NCI-H146 treated with DMSO at 0.1 percent for 48 hours (cell line): ENCODE measurements around the gene RBM6.
"Not testable (repeated sequence)": the region's sequence is repeated elsewhere in the genome, so short reads cannot be mapped to it uniquely, and the experiment has no call there.

Source experiments
- DNase-seq: peaks from one replicate; lab custom pipeline; 2025; ENCODE audit not compliant: unreplicated experiment; lab: John Stamatoyannopoulos, UW

The RBM6 gene

DNA sequence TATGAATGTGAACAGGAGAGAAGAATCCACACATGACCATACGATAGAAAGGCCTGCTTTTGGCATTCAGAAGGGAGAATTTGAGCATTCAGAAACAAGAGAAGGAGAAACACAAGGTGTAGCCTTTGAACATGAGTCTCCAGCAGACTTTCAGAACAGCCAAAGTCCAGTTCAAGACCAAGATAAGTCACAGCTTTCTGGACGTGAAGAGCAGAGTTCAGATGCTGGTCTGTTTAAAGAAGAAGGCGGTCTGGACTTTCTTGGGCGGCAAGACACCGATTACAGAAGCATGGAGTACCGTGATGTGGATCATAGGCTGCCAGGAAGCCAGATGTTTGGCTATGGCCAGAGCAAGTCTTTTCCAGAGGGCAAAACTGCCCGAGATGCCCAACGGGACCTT is 28.4 kb downstream of the RBM6 start:
- DNase-seq: no peak

GRCh38 chr3:49972656-49973055 is 32.7 kb downstream of the RBM6 start:
- DNase-seq: no peak

DNA sequence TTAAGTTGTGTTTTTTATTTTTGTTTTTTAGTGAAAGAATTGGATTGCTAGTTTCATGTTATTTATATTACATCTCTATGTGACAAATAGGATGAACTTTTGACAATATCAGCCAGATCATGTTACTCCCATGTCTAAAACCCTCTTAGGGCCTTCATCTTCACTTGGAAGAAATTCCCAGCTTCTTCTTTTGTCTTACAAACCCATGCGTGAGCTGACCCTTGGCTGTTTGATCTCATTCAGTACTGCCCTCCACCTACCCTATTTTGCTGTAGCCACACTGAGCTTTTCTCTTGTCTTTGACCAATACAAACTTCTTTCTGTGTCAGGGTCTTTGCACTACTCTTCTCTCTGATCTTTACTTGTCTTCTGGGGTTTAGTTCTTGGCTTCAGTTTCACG is 37.0 kb downstream of the RBM6 start:
- DNase-seq: no peak

- no peak for DNase-seq
Observed at GRCh38 chr3:49984394-49984793, 44.4 kb downstream of the RBM6 start.

DNA sequence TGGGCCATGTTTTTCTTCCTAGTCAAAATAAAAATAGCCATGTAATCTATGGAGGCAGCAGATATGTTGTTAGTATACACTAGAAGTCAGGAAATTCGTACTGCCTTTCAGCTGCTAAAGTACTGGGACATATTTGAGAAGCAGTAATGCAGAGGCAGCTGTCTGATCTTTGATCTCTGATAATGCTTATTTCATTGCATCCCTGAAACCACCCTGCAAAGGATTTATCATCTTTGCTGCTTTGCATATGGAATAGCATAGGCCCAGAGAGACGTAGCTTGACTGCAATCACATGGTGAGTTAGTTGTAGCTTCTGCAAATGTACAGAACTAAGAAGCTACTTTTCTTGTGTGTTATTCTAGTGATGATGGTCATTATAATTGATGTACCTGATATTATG is 52.4 kb downstream of the RBM6 start:
- no peak for DNase-seq

- no peak for DNase-seq
Observed at GRCh38 chr3:49994476-49994875, 54.5 kb downstream of the RBM6 start.

DNA sequence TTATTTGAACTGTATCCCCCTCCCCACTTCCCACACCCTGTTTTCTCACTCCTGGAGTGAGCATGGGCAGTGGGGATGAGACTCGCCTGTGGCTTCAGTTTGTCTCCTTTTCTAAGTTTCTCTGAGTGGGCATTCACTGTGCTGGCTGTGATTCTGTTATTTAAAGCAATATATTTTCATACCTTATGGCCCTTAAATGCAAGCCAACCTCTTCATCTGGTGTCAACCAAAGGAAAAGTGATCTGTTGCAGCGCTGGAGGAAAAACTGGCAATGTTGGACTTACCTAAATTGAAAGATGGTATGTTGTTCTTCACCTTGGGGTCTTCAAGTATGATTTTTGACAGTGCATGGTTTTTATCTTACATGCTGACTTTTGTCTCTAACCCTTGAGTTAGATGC is 56.1 kb downstream of the RBM6 start:
- no peak for DNase-seq

DNA sequence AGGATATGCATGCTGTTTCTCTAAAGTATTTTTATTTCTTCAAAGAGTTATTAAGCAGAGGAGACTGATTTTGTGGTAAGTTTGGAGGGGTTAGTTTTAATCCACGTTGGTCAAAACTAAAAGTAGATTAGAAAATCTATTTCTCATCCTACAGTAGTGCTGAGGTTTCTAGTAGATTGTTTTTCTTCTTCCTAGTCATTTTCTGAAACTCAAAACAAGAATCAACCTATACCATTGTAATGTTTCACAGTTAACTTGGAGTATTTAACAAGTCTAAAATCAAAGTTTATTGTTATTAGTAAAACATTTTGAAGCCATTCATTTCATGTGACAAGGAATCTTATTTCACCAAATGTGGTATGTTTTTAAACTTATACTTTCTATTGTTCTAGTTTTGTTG is 57.9 kb downstream of the RBM6 start:
- no peak for DNase-seq

DNA sequence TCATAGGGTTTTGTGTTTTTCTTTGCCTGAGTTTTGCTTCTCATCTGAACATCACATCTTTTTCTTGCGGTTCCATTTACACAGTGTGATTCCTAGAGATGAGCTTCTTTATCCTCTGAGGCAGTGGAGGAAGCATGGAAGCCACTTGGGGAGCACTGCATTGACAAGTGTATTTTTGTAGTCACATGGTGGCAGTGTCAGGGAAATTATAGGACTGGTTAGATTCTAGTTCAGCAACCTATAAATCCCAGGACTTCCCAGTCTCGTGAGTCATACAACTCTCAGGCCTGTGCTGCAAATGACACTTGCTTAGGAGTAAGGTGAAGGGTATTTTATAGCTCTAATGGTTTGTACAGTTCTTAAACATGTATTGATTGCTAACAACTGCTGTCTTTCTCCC is 58.4 kb downstream of the RBM6 start:
- no peak for DNase-seq

DNA sequence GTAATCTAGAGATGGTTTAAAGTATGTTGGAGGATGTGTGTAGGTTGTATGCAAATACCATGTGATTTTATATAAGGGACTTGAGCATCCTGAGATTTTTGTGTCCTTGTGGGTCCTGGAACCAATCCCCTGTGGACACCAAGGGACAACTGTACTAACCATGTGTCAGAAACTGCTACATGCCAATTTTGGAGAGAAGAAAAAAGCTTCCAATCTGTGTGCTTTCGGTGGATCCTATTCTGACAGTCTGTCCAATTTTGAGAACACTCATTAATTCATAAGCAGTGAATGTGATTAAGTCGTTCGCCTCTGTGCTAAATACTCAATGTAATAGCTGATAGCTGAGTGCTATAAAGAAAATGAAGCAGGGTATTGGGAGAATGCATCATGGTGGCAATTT is 61.6 kb downstream of the RBM6 start:
- no peak for DNase-seq

DNA sequence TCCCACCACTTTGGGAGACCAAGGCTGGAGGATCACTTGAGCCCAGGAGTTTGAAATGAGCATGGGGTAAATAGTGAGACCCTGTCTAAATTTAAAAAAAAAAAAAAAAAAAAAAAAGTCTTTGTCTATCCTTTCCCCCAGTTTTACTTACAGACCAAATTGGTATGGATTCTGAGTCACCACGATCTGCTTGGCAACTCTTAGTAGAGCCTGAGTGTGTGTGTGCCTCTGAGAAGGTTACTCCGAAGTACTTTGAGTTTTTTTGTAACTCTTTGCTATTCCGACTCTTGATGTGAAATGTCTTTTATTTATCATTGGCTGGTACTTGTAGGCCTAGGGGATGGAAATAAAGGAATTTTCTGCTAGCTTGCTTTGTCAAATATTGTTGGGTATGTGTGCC is 63.3 kb downstream of the RBM6 start:
- DNase-seq: no peak

DNA sequence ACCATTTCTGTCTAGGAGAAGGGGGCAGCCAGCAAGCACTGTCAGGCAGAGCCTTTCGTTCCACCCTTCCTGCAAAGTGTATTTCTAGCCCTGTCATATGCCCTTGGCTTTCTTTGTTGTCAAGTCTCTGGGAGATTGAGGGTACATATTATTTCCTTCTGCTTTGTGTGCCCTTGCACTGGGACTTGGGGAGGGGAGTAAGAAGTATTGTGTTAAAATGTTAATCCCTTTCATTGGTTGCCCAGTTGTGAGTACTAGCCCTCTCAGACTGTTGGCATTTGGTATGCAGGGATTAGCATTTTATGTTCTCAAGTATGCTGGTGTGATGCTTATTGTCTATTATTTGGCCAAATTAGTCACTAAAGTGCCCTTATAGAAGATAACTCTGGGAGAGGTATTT is 63.9 kb downstream of the RBM6 start:
- DNase-seq: no peak

DNA sequence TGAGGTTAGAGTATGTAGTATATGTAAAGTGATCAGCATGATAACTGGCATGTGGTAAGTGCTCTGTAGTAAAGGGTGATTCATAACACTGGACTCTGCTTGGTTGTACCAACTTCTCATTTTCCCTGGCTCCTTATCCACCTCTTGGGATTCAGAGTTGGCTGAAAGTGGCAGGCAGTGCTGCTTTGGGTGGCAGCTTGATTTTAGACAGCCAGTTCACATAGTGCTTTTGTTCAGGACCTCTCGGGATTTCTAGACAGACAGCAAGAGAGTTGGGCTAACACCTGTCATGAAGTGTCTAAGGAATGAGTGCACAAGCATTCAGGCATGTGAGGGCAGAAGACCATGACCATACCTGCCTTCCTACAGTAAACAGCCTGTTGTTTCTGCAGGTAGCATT is 69.0 kb downstream of the RBM6 start:
- DNase-seq: no peak

- DNase-seq: no peak
Observed at GRCh38 chr3:50010959-50011358, 71.0 kb downstream of the RBM6 start.

DNA sequence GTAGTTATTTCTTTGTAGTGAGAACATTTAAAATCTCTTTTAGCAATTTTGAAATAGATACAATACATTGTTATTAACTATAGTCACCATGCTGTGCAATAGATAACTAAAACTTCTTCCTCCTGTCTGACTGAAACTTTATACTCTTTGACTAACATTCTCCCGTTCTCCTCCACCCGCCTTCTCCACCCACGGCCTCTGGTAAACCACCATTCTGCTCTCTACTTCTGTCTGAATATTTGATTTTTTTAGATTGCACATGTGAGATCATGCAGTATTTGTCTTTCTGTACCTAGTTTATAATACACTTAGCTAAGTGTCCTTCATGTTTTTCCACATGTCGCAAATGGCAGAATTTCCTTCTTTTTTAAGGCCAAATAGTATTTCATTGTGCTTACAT is 76.0 kb downstream of the RBM6 start:
- no peak for DNase-seq

DNA sequence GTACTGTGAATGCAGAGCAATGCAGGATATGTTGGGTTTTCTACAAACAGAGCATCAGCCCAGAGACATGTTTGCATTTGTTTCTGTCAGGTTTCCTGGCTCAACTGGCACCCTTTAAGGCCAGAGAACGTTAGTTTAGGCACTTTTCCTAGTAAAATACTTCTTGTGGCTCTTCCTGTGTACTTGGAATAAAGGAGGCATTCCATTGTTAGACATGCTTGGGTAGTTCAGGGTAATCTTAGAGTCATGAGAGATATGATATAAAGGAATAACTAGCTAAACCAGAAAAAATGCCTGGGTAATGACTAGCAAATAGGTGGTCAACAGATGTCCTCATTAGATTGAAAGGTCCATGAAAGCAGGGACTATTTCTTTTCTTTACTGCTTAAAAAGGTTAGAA is 88.4 kb downstream of the RBM6 start:
- no peak for DNase-seq

GRCh38 chr3:50031201-50031600 is 91.3 kb downstream of the RBM6 start:
- not testable (repeated sequence) for DNase-seq

DNA sequence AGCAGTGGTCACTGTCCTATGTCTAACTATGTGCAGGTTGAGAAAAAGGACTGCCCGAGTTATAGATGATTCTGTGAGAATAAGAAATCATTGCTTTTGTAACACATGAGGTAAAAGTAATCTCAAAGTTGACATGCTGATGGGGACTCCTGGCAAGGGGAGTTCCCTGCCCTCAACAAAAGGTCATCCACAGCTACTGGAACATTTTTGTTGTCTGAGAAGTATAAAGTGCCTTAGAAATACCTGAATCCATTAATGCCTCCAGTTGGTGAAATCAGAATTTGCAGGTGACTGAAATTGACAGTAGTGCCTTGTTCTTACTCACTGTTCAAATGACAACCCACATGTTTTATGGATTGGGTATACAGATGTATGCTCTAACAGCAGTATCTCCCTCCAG is 105.0 kb downstream of the RBM6 start:
- no peak for DNase-seq

DNA sequence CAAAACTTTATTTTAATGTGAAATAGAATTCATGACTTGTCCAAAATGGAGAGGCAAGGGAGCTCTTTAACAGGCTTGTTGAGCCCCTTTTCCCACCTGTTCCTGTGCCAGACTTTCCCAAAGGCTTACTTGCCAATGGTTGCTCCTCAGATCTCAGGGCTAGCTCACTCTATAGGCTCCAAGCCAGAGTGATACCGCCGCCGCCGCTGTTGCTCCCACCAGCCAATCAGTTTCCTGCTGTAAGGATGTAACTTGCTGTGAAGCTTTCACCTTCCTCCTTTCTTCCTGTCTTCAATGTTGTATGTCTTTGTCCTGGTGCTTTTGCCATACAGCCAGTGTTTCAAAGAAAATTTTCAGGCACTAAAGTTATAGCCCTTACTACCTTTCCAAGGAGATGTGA is 107.5 kb downstream of the RBM6 start:
- no peak for DNase-seq

DNA sequence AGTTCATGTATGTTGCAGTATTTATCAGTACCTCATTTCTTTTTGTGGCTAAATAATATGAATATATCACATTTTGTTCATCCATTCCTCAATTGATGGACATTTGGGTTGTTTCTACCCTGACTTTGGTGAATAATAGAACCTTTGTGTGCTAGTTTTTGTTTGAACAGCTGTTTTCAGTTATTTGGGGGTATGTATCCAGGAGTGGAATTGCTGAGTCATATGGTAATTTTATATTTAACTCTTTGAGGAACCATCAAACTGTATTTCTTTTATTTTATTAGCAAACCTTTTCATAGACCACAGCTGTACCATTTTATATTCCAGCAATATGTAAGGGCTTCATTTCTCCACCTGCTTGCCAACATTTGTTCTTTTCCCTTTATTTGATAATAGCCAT is 110.4 kb downstream of the RBM6 start:
- DNase-seq: peak; percentile 47

- DNase-seq: no peak
Observed at GRCh38 chr3:50057756-50058155, 117.8 kb downstream of the RBM6 start.

DNA sequence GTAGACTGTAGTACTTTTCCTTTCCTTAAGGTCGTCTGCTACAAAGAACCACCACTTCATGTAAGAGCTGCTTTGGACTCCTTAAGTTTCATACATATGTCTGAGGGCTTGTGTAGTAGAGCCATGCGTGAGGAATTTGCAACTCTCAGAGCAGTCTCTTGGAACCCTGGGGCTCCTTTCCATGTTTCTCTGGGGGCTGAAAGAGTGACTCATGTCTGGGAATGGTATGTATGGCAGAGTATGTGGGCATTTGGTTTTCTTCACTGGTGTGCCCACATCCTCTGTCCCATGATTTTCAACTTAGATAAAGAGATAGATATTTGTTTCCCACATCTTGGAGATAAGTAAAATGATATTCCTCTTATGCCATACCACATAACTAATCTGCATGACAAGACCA is 128.2 kb downstream of the RBM6 start:
- DNase-seq: no peak

GRCh38 chr3:50078091-50078490 is 138.1 kb downstream of the RBM6 start:
- DNase-seq: no peak

GRCh38 chr3:50078622-50079021 is 138.7 kb downstream of the RBM6 start:
- no peak for DNase-seq
